Type B pancreatic cell (in vitro differentiated cells): ENCODE data around the gene TEX13D. TPM values are rescaled to one million over a fixed set of nuclear protein-coding genes. Genes with fewer than 3 reads are reported as not detected.

Experiments
- DNase-seq: peaks from one replicate; pipeline ENCODE4 v3.0.0; 2021; ENCODE audit warnings: mixed read lengths; ENCODE audit not compliant: unreplicated experiment; ENCODE audit errors: extremely low spot score
- H3K27ac Mint-ChIP-seq: 2 replicates; pipeline ENCODE4 v1.8.0; 2021; ENCODE audit warnings: mild to moderate bottlenecking, mixed read lengths
- H3K27me3 Mint-ChIP-seq: 2 replicates; pipeline ENCODE4 v1.8.0; 2021; ENCODE audit warnings: mixed read lengths
- H3K36me3 Mint-ChIP-seq: 2 replicates; pipeline ENCODE4 v1.8.0; 2021; ENCODE audit warnings: mixed read lengths
- H3K4me1 Mint-ChIP-seq: one replicate; pipeline ENCODE4 v1.8.0; 2021; ENCODE audit warnings: mixed read lengths; ENCODE audit not compliant: unreplicated experiment
- H3K4me3 Mint-ChIP-seq: 2 replicates; pipeline ENCODE4 v1.8.0; 2021; ENCODE audit warnings: mild to moderate bottlenecking, mixed read lengths
- H3K9me3 Mint-ChIP-seq: 2 replicates; pipeline ENCODE4 v1.8.0; 2021; ENCODE audit warnings: mixed read lengths
- CTCF ChIP-seq: fragments of 200-600 bp; sonication (generic); conservative IDR thresholded peaks from 2 replicates; pipeline ENCODE4 v1.5.0; 2021; ENCODE audit warnings: antibody characterized with exemption, mild to moderate bottlenecking
- total RNA-seq: library from RNA; stranded (reverse); gene quantifications from 2 replicates; pipeline ENCODE4 v1.2.1, GENCODE V29; 2021; ENCODE audit warnings: low replicate concordance

Gene TEX13D
- total RNA-seq, 1 donor from 2014 or later = not detected

- Mint-ChIP-seq H3K9me3 (no peaks in the 10 kb centered on the region), H3K27me3 (peaks cover 7% of the 10 kb centered on the region), H3K27ac (no peak overlapping the region), H3K4me1 (no peaks in the 10 kb centered on the region), H3K4me3 (no peak overlapping the region), H3K36me3 (no peaks in the 10 kb centered on the region)
- TF ChIP-seq CTCF = no peak
- DNase-seq = no peak
Observed at GRCh38 chrX:124338733-124339514, 6.5 kb downstream of the TEX13D start.

GRCh38 chrX:124341396-124342132 is 9.1 kb downstream of the TEX13D start:
- no peak for TF ChIP-seq CTCF
- H3K36me3 Mint-ChIP-seq = no peaks in the 10 kb centered on the region
- H3K27ac Mint-ChIP-seq = no peak overlapping the region
- DNase-seq = no peak
- H3K9me3 Mint-ChIP-seq = no peaks in the 10 kb centered on the region
- no peak overlapping the region for H3K4me3 Mint-ChIP-seq
- no peaks in the 10 kb centered on the region for H3K4me1 Mint-ChIP-seq
- peaks cover under 1% of the 10 kb centered on the region for H3K27me3 Mint-ChIP-seq

- Mint-ChIP-seq H3K27ac (no peak overlapping the region), H3K4me3 (no peak overlapping the region), H3K27me3 (no peaks in the 10 kb centered on the region), H3K36me3 (no peaks in the 10 kb centered on the region), H3K4me1 (no peaks in the 10 kb centered on the region), H3K9me3 (no peaks in the 10 kb centered on the region)
- DNase-seq = no peak
- no peak for TF ChIP-seq CTCF
Observed at GRCh38 chrX:124342174-124342867, 9.9 kb downstream of the TEX13D start.

GRCh38 chrX:124343016-124343415 is 10.6 kb downstream of the TEX13D start:
- no peak overlapping the region for H3K27ac Mint-ChIP-seq
- no peaks in the 10 kb centered on the region for H3K9me3 Mint-ChIP-seq
- DNase-seq = no peak
- H3K4me1 Mint-ChIP-seq = no peaks in the 10 kb centered on the region
- no peak overlapping the region for H3K4me3 Mint-ChIP-seq
- H3K27me3 Mint-ChIP-seq = no peaks in the 10 kb centered on the region
- TF ChIP-seq CTCF = no peak
- no peaks in the 10 kb centered on the region for H3K36me3 Mint-ChIP-seq

GRCh38 chrX:124344246-124344645 is 11.8 kb downstream of the TEX13D start:
- no peak overlapping the region for H3K27ac Mint-ChIP-seq
- no peaks in the 10 kb centered on the region for H3K4me1 Mint-ChIP-seq
- H3K36me3 Mint-ChIP-seq = no peaks in the 10 kb centered on the region

More at GRCh38 chrX:124344246-124344645, 11.8 kb downstream of the TEX13D start:
- Mint-ChIP-seq H3K27me3 (no peaks in the 10 kb centered on the region), H3K9me3 (no peaks in the 10 kb centered on the region), H3K4me3 (no peak overlapping the region)
- no peak for DNase-seq
- no peak for TF ChIP-seq CTCF
